GM19328 (cell line): Measurements from ENCODE around the gene SPATA13.
A peak's percentile ranks its signal among the peaks of the same experiment; 100 is the strongest.
"Not testable (repeated sequence)": the region's sequence is repeated elsewhere in the genome, so short reads cannot be mapped to it uniquely, and the experiment has no call there.

ENCODE experiments used
- ATAC-seq: cut with Tn5 transposase; IDR thresholded peaks from one replicate; pipeline ENCODE4 v1.9.1; 2021; ENCODE audit warnings: mild to moderate bottlenecking, moderate library complexity; ENCODE audit not compliant: unreplicated experiment

SPATA13 gene

GRCh38 chr13:24160458-24161009 lies at the start of gene SPATA13:
SPATA13 (plus strand) TSS chr13:24160720; CDS start chr13:24222930, 62,210 bp downstream.
- peak; percentile 73 for ATAC-seq

- ATAC-seq: no peak
Observed at GRCh38 chr13:24112791-24113190, 47.7 kb upstream of the SPATA13 start.

GRCh38 chr13:24115671-24116070 lies 44.8 kb upstream of the SPATA13 start:
- ATAC-seq: no peak

GRCh38 chr13:24116131-24116530 lies 44.4 kb upstream of the SPATA13 start:
- no peak for ATAC-seq

GRCh38 chr13:24118576-24118975 lies 41.9 kb upstream of the SPATA13 start:
- ATAC-seq: no peak

- no peak for ATAC-seq
Observed at GRCh38 chr13:24119626-24120508, 40.7 kb upstream of the SPATA13 start.

- ATAC-seq: not testable (repeated sequence)
Observed at GRCh38 chr13:24122045-24122444, 38.5 kb upstream of the SPATA13 start.

GRCh38 chr13:24122569-24122968 lies 38.0 kb upstream of the SPATA13 start:
- no peak for ATAC-seq

- ATAC-seq: no peak
Observed at GRCh38 chr13:24123761-24124160, 36.8 kb upstream of the SPATA13 start.

- peak; percentile 91 for ATAC-seq
Observed at GRCh38 chr13:24124789-24125476, 35.6 kb upstream of the SPATA13 start.

- no peak for ATAC-seq
Observed at GRCh38 chr13:24127116-24127631, 33.3 kb upstream of the SPATA13 start.

- no peak for ATAC-seq
Observed at GRCh38 chr13:24128112-24128511, 32.4 kb upstream of the SPATA13 start.

GRCh38 chr13:24128962-24129361 lies 31.6 kb upstream of the SPATA13 start:
- ATAC-seq: no peak

GRCh38 chr13:24129914-24130774 lies 30.4 kb upstream of the SPATA13 start:
- no peak for ATAC-seq

- no peak for ATAC-seq
Observed at GRCh38 chr13:24131749-24132148, 28.8 kb upstream of the SPATA13 start.

- ATAC-seq: no peak
Observed at GRCh38 chr13:24133021-24133795, 27.3 kb upstream of the SPATA13 start.

- ATAC-seq: no peak
Observed at GRCh38 chr13:24134231-24134630, 26.3 kb upstream of the SPATA13 start.

GRCh38 chr13:24134757-24135156 lies 25.8 kb upstream of the SPATA13 start:
- ATAC-seq: no peak

GRCh38 chr13:24135674-24136300 lies 24.7 kb upstream of the SPATA13 start:
- ATAC-seq: no peak
